HG03457 (cell line): ENCODE results near the gene EXOC6B.

Experiments
- ATAC-seq: cut with Tn5 transposase; IDR thresholded peaks from one replicate; pipeline ENCODE4 v1.9.1; 2021; ENCODE audit warnings: moderate number of reproducible peaks; ENCODE audit not compliant: unreplicated experiment

The EXOC6B gene

DNA sequence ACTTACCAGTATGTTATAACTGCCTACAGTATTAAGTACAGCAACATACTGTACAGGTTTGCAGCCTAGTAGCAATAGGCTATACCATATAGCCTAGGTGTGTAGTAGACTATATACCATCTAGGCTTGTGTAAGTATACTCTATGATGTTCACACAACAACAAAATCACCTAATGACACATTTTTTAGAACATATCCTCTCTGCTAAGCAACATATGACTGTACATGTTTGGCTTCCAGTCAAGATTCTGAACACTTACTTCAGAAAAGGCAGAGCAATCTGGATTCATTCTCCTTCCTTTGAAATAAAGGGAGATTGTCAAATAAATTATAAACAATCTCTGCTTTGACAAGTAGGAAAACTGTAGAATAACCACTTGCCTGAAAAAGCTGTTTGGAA lies 81.8 kb downstream of the EXOC6B start:
- no peak for ATAC-seq

DNA sequence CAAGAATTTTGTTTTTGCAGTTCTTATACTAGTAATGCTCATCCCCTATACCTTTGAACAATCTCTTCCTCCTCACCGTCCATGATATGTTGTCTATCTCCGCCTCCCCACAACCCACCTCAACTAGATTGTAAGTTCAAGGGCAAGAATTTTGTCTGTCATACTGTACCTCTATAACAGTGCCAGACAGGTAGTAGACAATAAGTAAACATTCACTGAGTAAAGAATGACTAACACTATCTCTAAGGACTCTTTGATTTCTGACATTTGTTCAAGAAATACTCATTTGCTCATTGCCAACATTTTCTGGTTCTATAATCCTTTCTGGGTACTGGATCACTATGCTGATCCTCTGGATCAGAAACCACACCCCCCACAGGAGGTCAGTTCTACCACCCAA lies 82.4 kb downstream of the EXOC6B start:
- no peak for ATAC-seq

DNA sequence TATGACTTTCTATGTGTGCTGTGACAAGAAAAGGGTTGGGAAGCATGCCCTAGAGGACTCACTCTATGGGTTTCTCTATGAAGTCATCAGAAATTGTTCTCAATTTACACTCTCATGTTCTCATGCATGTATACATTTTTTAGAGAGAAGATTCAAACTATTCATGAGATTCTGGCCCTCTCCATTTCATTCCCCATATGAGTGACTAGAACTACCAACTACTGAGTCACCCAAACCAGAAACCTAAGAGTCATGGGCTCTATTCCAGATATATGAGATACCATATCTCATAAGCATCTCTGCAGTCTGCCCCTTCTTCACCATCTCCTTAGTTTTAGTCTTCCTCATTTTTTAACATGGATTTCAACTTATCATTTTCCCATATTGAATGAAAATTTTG lies 87.7 kb downstream of the EXOC6B start:
- no peak for ATAC-seq

DNA sequence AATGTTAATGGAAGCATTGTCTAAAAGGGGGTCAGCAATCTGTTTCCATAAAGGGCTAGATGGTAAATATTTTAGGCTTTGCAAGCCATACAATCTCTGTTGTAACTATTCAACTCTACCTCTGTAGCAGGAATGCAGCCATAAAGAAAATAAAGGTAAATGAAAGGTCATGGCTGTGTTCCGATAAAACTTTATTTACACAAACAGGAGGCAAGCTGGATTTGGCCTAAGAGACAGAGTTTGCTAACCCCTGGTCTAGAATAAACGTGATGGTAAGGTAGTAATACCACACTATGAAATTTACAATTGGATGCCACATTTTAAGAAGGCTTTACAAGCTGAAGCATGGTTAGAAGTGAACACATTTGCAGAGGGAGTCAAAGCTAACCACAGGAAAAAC lies 91.4 kb downstream of the EXOC6B start:
- ATAC-seq = no peak

DNA sequence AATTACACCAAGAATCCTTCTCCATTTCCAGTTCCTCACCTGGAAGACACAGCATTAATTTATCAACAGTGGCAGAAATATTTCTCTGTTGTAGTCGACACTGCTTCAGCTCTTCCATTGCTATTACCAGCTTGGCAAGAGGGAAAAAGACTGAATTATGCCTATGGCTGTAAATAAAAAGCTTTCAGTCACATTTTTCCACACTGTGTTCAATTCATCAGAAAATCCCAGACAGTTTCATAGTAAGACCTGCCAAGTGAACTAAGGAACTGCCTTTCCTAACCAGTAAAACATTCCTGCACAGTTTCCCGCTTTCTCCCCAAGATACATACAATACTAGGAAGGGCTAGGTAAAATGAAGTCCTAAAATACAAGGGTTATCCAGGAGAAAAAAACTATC lies 94.7 kb downstream of the EXOC6B start:
- no peak for ATAC-seq

DNA sequence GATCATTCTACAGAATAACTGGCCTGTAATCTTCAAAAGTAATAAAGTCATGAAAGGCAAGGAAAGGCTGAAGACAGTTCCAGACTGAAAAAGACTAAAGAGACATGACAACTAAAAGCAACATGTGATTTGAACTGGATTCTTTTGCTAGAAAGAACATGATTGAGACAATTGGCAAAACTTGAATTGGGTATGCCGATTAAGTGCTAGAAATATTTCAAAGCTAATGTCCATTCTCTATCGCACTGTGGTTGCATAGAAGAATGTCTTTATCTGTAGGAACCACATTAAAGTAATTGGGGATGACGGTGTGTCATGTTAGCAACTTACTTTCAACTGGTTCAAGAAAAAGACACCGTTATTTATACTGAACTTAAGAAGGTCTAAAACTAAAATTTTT lies 98.5 kb downstream of the EXOC6B start:
- no peak for ATAC-seq

DNA sequence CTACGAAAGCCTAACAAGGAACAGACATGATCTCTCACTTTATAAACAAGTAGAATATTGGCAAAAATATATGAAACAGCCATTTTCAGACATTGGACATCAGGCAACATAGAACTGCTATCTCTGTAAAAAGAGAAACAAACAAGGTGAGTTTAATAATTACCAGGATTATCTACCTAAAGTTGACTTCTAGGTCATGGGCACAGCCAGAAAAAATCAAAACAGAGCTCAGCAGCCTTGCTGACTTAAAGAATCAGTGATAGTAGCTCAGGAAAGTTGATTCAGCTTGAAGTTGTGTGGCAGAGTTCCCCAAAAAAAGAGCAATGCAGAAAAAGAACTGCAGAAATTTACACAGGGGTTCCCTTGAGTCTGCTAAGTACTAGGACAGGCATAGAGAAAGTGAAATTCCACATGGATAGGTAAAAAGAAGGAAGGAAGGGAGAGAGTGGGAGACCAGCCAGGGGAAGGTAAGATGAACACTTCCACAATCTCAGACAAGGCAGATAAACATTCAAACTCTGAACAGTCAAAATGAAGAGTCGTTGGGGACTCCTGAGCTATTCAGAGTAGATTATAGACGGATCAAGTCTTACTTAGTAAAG lies 102.0 kb downstream of the EXOC6B start:
- no peak for ATAC-seq

DNA sequence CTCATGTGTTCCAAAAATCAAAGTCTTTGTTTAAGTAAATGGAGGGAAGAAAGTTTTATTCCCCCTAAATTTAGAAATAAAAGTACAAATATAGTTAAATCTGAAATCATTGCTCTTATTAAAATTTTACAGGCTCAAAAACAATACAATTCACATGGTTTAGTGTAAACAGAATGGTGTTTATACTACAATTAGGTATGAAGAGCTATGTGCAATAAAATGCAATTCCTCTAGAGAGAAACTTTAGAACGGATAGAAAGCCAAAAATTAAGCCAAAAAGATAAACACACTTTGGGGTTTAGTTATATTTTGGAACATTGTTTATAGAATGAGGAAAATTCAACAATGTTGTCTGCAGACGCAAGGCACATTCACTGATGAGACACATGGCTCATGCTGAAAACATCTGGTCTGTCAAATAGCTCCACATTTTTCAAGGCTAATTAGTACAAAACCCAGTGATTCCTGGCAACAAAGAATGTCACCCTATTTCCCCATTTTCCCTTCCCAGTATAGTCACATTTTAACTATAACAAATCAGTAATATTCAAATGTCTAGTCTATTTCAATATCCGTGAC lies 103.3 kb downstream of the EXOC6B start:
- ATAC-seq = no peak

DNA sequence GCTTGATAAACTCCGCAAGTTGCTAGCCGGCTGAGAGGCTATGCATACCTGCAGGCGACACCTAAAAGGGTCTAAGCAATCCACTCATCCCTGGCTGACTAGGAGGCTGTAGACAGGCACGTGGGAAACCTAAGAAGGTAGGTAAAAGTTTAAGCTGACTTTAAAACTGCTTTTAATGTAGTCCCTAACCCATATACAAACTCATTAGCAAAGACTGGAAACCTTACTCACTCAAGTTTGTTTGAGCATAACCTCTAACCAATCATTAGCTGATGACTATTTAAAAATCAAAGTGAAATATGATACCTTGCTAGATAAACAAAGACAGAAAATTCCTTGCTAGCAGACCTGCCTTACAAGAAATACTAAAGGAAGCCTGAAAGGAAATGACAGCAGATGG lies 106.4 kb downstream of the EXOC6B start:
- no peak for ATAC-seq

DNA sequence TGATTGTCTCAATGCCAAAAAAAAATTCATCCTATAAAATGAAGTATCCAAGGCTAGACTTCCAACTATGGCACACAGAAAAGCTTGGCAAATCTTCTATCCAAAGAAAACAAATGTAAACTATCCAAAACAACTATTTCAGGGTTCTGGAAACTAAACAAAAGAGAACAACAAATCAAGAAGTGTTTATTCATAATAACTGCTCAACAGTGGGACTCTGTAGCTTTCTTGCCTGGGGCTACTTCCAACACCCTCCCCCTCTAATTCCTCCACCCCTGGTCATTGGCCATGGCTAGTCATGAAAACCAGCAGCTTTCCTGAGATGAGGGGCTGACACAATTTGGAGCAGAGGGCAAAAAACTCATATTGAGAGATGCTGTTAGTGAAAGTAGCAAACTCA lies 107.0 kb downstream of the EXOC6B start:
- ATAC-seq = no peak

DNA sequence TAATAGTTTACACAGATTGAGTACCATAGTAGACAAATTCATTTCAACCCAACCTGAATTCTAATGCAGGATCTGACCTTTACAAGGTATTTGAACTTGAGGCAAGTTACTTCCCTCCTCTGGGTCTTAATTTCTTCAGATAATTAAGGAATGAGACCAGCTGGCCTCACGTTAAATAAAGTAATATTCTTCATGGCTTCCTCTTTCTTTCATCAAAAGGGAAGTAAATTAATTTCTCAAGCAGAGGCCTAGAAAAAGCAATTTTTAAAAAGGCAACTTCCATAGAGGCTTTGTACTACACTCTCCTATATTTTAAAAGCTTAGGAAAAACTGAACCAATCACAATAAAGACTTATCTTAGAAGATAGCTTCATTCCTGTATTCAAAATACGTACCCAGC lies 109.2 kb downstream of the EXOC6B start:
- no peak for ATAC-seq

DNA sequence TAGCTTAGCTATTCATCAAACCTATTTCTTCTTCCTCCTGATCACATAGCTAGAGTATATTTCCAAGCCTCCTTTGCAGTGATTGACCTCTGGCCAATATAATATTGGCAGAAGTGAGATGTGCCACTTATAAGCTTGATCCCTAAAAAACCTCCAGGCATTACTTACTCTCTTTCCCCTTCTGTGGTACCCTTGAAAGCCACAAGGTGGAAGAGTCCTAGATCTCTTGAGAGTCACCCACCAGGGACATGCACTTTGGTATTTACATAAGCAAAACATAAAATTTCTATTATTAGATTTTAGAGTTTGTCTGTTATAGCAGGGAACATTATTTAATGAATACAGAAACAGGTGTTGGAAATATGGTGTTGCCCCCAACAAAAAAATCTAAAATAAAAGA lies 112.0 kb downstream of the EXOC6B start:
- ATAC-seq = no peak

DNA sequence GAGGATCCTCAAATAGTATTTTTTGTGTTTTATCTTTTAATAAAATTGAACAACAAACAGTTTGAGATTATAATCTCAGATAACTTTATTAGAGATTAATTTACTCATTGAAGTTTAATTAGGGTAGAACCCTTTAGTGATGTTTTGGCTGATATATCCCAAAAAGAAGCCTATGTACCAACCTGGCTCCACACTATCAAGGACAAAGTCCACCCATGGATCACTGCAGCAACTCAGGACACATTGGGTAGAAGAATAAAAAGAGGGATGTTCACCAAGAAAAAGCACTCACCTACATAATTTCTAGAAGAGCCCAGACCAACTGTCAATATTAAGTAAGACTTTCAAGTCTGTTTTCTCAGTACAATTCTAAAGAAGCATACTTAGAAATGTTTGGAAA lies 112.9 kb downstream of the EXOC6B start:
- ATAC-seq = no peak

DNA sequence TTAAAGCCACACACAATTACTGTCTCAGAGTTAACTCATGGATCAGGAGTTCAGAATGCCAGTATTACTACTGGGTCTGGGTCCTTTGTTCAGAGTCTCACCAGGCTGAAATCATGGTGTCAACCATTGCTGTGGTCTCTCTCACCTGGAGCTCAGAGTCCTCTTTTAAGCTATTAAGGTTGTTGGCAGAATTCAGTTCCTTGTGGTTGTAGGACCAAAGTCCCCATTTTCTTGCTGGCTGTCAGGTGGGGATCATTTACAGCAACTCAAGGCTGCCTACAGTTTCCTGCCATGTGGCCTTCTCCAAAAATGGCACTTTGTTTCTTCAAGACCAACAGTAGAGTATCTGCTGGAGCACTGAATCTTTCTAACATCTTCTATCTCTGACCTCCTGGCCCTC lies 113.5 kb downstream of the EXOC6B start:
- ATAC-seq = no peak

DNA sequence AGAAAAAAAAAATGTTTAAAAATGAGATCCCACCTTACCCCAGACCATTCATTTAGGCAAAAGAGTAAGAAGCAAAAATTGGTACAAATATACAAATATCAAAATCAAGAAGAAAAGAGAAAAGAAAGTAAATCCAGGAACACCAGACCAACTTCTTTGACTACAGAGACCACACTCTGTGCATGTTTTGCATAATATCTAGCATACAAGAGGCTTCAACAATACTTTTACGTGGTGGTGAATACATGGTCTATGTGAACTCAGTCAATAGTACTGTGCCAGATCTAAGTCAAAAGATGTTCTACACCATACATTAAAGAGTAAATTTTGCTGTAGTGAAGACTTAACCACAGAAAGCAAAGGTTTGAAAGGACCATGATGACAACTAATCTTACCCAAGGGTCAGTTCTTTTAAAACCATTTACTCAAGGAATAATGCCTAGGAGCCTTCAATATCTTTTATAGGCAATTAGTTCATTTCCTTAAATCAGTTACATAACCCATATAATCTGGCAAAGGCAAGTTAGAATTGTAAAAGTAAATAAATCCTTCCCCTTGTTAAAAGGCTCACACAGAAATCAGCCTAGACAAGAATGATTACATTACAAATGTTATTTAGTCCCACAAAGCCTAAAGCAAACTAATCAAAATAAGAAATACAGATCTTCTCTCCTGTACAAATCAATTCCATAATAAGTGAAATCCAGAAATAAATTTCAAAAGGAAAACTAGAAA lies 115.2 kb downstream of the EXOC6B start:
- ATAC-seq = no peak

DNA sequence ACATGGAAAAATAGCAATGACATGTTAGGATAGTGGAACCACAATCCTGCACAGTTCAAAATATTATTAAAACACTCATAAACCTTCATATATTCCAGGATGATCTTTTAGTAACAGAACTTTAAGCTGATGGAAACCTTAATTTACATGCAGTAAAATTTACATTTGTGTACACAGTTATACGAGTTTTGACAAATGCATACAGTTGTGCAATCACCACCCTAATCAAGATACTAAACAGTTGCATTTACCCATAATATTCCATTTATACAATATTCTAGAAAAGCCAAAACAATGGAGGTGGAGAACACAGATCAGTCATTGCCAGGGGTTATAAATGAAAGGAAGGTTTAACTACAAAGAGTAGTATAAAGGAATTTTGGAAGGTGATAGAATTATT lies 117.6 kb downstream of the EXOC6B start:
- ATAC-seq = no peak

DNA sequence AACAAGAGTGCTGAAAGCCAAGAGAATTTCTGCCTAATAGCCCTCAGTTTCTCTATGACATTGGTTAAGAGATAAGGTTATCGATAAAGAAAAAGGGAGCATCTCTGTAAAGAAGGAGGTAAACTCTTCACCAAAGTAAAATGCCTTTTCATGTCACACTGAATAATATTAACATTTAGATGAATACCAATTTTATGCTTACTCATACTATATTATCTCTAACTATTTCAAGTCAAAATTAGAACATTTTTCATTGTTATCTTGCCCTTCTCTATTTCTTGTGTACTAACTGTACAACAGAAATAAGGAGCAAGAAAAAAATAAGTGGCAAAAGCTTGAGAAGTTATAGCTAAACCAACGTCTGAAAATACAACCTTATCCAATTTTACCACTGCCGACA lies 127.5 kb downstream of the EXOC6B start:
- no peak for ATAC-seq

DNA sequence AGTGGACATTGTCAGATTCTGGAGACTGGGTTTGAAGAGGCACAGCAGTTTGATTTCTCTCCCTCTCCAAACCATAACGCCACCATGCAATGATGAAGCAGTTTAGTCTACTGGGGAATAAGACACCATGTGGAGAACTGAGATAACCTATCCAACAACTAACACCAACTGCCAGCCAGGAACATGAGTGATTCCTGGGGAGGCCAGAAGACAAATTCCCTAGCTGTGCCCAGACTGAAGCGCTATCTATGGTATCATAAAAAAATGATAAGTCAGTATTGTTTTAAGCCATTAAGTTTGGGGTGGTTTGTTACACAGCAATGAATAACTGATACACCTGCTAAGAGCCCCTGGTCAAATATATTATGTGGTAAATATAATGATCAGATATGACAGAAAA lies 129.3 kb downstream of the EXOC6B start:
- no peak for ATAC-seq

DNA sequence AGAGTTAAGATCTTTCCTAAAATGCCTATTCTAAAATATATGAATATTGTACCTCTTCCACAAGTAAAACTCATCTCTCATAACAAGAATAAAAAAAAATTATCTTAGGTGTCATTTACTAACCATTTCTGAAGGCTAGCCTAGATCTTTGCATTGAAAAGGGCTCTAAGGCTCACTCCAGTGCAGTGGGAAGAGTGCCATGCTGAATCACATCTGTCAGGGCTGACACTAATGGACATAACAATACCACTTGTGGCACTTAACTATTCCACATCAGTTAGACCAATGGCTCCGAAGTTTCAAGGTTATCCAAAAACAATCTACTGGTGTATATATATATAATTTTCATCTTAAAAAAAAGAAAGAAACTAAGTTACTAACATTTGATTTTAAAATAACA lies 130.2 kb downstream of the EXOC6B start:
- ATAC-seq = no peak

DNA sequence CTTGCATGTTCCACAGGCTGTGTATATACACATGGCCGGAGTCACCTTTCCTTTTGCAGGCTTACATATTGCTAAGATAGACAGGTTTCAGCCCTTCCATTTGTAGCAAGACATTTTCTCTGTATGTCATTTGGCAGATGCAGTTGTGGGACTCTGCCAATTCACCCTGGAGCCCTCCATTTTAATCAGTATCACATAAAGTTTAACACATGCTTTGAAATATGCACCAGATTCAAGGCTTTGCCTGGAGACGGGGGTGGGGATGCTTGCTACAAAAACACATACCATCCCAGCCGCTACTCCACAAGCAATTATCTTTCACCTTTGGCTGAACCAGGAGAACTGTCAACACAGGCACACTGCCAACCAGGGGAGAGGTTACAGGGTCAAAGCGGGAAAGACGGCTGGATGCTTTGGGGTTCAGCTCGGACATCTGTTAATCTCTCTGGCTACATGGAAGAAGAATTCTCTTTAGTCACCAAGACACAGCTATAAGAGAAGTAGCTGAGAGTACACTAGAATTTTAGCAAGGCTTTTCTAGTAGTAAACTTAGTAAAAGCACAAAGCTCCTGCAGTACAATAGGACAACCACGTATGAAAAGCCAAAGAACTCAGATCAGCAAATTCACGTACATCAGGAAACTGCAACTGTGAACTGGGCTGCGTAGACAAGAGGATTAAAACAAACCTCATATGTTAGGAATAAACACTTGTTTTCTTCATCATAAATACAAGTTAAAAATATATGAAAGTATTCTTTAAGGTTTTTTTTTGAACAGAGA lies 130.9 kb downstream of the EXOC6B start:
- no peak for ATAC-seq

DNA sequence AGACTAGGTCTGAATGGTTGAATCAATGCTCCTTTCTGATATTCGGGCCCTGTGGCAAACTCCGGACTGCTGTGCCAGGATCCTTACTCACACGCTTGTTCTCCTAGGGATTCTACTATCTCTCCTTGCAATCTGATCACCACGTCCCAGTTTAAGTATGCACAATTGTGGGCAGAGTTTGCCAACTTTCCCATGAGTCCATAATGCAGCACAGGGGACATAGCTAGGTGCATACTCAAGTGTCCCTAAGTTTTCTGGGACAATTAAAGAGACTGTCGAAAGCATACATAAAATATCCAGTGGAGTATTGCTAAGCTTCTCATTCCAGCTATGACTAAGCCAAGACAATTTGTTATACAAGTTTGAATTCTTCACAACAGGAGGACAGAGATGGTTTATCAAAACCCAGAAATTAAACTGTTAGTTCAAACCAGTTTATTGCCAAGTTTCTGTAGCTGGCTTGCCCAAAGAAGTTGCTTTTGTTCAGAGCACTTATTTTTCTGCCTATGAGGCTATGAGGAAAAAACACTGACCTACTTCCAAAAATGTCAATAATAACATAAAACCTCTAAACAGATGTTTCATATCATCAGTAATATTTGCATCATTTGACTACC lies 136.1 kb downstream of the EXOC6B start:
- no peak for ATAC-seq
